Skeletal muscle tissue (tissue), 4 donors: ENCODE measurements around the gene ANGPTL1. TPM values are rescaled to one million over a fixed set of nuclear protein-coding genes. Genes with fewer than 3 reads are reported as not detected.
"Not testable (repeated sequence)": the region's sequence is repeated elsewhere in the genome, so short reads cannot be mapped to it uniquely, and the experiment has no call there.

Experiments
- H3K27ac ChIP-seq: one replicate; pipeline ENCODE4 v1.7.0; 2013; ENCODE audit warnings: mild to moderate bottlenecking, low read depth, low read length, inconsistent platforms
- H3K27me3 ChIP-seq, 3 donors: one replicate each; pipeline ENCODE4 v1.7.0; 2013; ENCODE audit warnings: low read length in 3 of 3; ENCODE audit not compliant: control insufficient read depth in 3 of 3, insufficient read depth in 3 of 3
- H3K36me3 ChIP-seq, 3 donors: one replicate each; pipeline ENCODE4 v1.7.0; 2013; ENCODE audit warnings: low read length in 3 of 3; ENCODE audit not compliant: control insufficient read depth in 3 of 3, insufficient read depth in 3 of 3
- H3K4me1 ChIP-seq, 3 donors: one replicate each; pipeline ENCODE4 v1.7.0; 2013; ENCODE audit warnings: low read length in 3 of 3, mild to moderate bottlenecking in 3 of 3; ENCODE audit not compliant: control insufficient read depth in 3 of 3, insufficient read depth in 3 of 3
- H3K4me3 ChIP-seq, 3 donors: one replicate each; pipeline ENCODE4 v1.7.0; 2013; ENCODE audit warnings: low read length in 3 of 3
- H3K9ac ChIP-seq, 3 donors: one replicate each; pipeline ENCODE4 v1.7.0; 2013; ENCODE audit warnings: low read length in 3 of 3, mild to moderate bottlenecking in 3 of 3, moderate library complexity in 2 of 3, low read depth in 1 of 3
- H3K9me3 ChIP-seq, 3 donors: one replicate each; pipeline ENCODE4 v1.7.0; 2013; ENCODE audit warnings: low read length in 3 of 3; ENCODE audit not compliant: control insufficient read depth in 3 of 3
- total RNA-seq: library from RNA; depleted of rRNA; stranded (reverse); fragments of >200 nt; gene quantifications from one replicate; pipeline ENCODE4 v1.2.3, GENCODE V29; 2014
- donor health status: Osteomylitis.

Gene ANGPTL1
- total RNA-seq, 1 donor from 2014 or later = 47.5 TPM

DNA sequence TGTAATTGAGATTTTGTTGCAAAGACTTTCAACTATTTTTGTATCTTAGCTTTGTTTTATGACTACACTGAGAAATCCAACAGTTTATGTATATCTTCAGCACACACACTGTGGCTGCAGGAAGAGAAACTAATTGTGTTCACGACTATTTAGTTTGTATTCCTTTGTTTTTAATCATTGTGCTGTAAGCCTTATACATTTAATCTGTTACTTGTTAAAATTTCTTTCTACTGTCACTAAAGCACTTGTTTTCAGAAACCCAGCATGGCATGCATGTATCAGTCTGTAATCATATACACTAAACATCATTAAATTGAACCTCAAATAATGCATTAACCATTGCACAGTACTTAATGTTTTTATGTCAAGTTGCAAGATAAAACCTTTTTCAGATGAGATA lies 656 bp downstream of the ANGPTL1 start:
- Histone ChIP-seq H3K9ac (peak overlapping the region; percentile 66 to 88 (median 73)), H3K27me3 (no peaks in the 10 kb centered on the region), H3K27ac (peak overlapping the region; percentile 88), H3K36me3 (peaks cover 0 to 3% (median 2%) of the 10 kb centered on the region in 3 donors), H3K9me3 (no peaks in the 10 kb centered on the region), H3K4me3 (peak overlapping the region; percentile 59 to 79 (median 60)), H3K4me1 (peaks cover 0 to 24% (median 9%) of the 10 kb centered on the region in 3 donors)

DNA sequence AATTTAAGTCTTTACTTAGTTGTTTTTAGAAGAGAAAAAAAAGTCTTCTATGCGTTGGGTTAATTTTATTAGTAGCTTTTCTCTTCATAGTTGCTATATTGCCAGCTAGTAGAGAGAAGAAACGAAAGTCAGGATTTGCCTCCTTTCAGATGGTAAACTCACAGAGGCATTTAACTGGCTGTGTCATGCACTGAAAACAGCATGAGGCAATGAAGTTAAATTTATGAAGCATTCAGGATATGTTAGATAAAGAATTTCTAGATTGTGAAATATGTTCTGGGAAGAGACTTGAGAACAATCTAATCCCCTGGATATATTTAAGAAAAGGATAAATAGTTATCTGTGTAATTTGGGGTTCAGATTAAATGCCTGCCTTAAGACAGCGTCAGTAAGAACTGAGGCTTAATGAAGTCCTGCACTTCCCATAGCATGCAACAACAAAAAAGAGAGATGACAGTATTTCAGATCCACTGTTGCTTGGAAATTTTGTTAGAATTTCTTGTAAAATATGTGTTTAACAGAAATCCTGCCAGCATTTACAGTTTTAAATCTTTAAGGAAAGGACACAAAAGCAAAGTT lies 1.7 kb downstream of the ANGPTL1 start:
- Histone ChIP-seq H3K4me3 (peak overlapping the region; percentile 49 to 79 (median 59)), H3K9ac (peak overlapping the region; percentile 66 to 88 (median 73)), H3K9me3 (no peaks in the 10 kb centered on the region), H3K4me1 (peaks cover 0 to 25% (median 14%) of the 10 kb centered on the region in 3 donors), H3K27me3 (no peaks in the 10 kb centered on the region), H3K36me3 (peaks cover 0 to 7% (median 3%) of the 10 kb centered on the region in 3 donors), H3K27ac (peak overlapping the region; percentile 88)

DNA sequence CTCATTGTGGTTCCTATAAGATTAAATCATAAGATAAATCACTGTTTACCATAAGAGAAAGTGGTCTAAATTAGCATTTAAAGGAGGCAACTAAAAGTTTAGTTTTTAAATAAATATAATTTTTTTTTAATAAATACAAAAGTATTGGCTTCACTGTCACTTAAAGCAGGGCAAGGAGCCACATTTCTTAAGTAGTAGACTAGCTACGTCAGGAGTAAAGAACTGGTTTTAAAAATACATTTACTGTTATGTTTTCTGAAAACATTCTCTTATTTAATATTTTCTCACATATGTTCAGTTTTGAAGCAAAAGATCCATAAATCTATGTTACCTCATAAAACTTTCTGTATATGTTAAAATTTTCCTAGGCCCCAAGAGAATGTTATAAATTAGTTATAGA lies 2.2 kb downstream of the ANGPTL1 start:
- peaks cover 0 to 28% (median 14%) of the 10 kb centered on the region in 3 donors for H3K4me1 ChIP-seq
- H3K9ac ChIP-seq = peak overlapping the region; percentile 73 to 88 (median 73)
- H3K27me3 ChIP-seq = no peaks in the 10 kb centered on the region
- H3K4me3 ChIP-seq = peak overlapping the region; percentile 57 to 79 (median 59)
- peak overlapping the region; percentile 88 for H3K27ac ChIP-seq
- H3K9me3 ChIP-seq = no peaks in the 10 kb centered on the region
- H3K36me3 ChIP-seq = peaks cover 0 to 7% (median 3%) of the 10 kb centered on the region in 3 donors

DNA sequence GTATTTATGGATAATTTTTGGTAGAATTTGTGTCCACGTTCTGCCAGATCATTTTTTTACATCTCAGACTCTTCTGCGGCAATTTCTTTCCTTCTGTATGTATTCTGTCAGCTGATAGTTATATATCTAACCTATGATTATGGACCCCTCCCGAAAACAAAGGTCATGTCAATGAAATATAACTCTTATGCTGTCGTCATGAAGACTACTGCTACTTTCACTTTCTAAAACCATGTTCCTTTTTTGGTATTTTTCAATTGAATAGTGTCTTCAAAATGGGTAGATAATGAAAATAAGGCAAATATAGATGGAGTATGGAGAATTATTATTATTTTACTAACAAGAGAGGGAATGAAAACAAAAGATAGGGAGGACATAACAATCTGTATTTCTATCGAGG lies 3.2 kb downstream of the ANGPTL1 start:
- Histone ChIP-seq H3K9ac (peak overlapping the region; percentile 73 to 88 (median 73)), H3K27me3 (no peaks in the 10 kb centered on the region), H3K4me1 (peaks cover 0 to 27% (median 22%) of the 10 kb centered on the region in 3 donors), H3K4me3 (peak overlapping the region; percentile 35 to 79 (median 67)), H3K27ac (peak overlapping the region; percentile 88), H3K9me3 (no peaks in the 10 kb centered on the region), H3K36me3 (peaks cover 0 to 7% (median 3%) of the 10 kb centered on the region in 3 donors)

DNA sequence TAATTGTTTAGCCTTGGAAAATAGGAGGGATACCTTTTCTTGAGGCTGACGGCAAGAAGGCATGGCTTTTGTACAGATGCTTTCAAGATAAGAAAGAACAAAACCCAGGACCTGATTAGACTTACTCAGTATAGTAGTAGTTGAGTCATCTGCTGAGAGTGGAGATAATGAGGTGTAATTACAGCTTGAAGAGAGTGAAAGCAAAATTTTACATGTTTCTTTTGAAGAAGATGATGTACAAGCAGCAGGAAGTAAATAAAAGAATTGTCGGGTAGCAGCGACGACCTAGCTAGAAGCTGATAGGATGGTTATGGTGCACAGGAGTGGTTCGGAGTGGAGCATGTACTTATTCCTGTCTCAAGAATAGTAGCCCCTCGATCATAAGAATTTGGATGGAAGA lies 6.6 kb downstream of the ANGPTL1 start:
- no peak overlapping the region for H3K27ac ChIP-seq
- H3K4me1 ChIP-seq = peaks cover 0 to 16% (median 14%) of the 10 kb centered on the region in 3 donors
- no peak overlapping the region for H3K9ac ChIP-seq
- H3K27me3 ChIP-seq = no peaks in the 10 kb centered on the region
- H3K4me3 ChIP-seq = peak overlapping the region in 1 of 3 donors; percentile 17
- H3K9me3 ChIP-seq = no peaks in the 10 kb centered on the region
- peaks cover 0 to 7% (median 3%) of the 10 kb centered on the region in 3 donors for H3K36me3 ChIP-seq

DNA sequence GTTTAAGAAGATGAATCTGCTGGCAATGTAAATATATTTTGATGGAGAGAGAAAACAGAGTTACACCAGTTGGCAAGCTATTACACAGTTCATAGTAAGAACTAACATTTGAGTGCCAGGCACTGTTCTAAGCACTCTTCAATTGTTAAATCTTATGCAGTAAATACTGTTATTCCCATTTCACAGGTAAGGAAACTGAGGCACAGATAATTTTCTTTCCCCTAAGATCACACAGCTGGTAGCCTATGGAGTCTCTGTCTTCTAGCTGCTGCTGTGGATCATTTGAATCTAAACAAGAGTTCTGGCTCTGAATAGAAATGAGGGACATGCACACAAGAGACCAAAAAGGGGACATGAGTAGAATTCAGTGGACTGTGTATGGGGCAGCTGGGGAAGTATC lies 8.0 kb downstream of the ANGPTL1 start:
- H3K27me3 ChIP-seq = no peaks in the 10 kb centered on the region
- peaks cover 0 to 7% (median 3%) of the 10 kb centered on the region in 3 donors for H3K36me3 ChIP-seq
- H3K4me1 ChIP-seq = peaks cover 0 to 16% (median 14%) of the 10 kb centered on the region in 3 donors
- no peaks in the 10 kb centered on the region for H3K9me3 ChIP-seq
- H3K9ac ChIP-seq = no peak overlapping the region
- H3K4me3 ChIP-seq = no peak overlapping the region
- no peak overlapping the region for H3K27ac ChIP-seq

DNA sequence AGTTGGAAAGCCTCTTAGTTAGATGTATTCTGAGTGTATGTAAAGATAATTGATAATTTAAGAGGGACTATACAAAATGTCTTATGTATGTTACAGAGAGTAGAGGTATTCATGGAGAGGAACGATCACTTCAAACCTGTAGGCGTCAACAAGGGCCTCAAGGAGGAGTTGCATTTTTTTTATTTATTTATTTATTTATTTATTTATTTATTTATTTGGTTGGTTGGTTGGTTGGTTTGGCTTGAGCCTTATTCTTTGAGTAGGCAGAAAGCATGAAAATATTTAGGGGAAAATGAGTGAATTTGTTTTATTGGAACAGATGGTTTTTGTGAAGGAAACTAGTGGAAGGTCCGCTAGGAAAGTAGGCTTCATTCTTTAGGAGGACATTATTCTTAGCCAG lies 8.5 kb downstream of the ANGPTL1 start:
- H3K4me1 ChIP-seq = peaks cover 0 to 16% (median 14%) of the 10 kb centered on the region in 3 donors
- no peak overlapping the region for H3K4me3 ChIP-seq
- H3K9me3 ChIP-seq = no peaks in the 10 kb centered on the region
- H3K27ac ChIP-seq = no peak overlapping the region
- no peak overlapping the region for H3K9ac ChIP-seq
- H3K27me3 ChIP-seq = no peaks in the 10 kb centered on the region
- peaks cover 0 to 7% (median 3%) of the 10 kb centered on the region in 3 donors for H3K36me3 ChIP-seq

DNA sequence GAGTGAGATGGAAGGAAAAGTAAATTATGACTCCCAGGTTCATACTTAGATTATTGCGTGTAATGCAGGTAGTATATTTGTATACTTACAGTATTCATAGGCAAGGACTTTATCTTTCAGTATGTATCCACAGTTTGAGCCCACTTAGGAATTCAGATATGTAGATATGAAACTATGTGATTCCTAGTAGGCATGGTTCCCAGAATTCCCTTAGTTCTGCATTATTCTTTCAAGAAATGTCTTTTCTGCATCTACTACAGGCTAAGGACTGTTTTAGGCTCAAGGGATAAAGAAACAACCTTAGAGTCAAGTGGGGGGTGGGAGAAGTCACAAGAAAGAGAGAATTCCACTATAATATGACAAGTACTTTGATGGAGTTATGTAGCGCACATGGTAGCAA lies 13.8 kb downstream of the ANGPTL1 start:
- no peak overlapping the region for H3K4me3 ChIP-seq

DNA sequence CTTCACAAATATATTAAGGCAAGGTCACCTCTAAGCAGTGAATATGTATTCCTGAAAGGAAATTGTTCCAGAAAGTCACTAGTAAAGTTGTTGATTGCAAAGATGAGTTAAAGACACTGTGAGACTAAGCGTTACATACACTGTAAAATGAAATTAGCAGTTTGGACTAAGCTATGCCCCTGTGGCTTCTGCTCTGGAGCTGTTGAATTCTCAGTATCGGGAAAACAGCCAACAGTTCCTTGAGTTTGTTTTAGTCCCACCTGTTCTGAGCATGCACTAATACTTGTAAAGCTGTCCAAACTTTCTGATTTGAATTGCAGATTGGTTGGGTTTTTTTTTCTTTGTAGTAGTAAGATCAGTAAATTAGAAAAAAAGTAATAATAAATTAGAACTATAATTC lies 21.0 kb downstream of the ANGPTL1 start:
- Histone ChIP-seq H3K27ac (no peak overlapping the region), H3K9me3 (no peaks in the 10 kb centered on the region), H3K4me1 (no peaks in the 10 kb centered on the region), H3K36me3 (no peaks in the 10 kb centered on the region), H3K27me3 (no peaks in the 10 kb centered on the region), H3K4me3 (no peak overlapping the region), H3K9ac (no peak overlapping the region)

More for the DNA sequence above, 13.8 kb downstream of the ANGPTL1 start:
- Histone ChIP-seq H3K36me3 (no peaks in the 10 kb centered on the region), H3K9ac (no peak overlapping the region), H3K27ac (no peak overlapping the region), H3K4me1 (no peaks in the 10 kb centered on the region), H3K9me3 (no peaks in the 10 kb centered on the region), H3K27me3 (no peaks in the 10 kb centered on the region)

DNA sequence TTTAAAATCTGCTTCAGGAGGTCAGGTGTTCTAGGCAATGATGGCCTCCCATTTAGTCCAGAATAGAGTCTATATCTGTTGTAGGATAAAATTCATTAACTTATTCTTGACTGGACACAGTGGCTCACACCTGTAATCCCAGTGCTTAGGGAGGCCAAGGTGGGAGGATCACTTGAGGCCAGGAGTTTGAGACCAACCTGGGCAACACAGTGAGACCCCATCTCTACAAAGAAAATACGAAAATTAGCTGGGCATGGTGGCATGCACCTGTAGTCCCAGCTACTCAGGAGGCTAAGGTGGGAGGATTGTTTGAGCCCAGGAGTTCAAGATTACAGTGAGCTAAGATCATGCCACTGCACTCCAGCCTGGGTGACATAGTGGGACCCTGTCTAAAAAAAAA lies 23.0 kb downstream of the ANGPTL1 start:
- H3K27ac ChIP-seq, H3K9me3 ChIP-seq, H3K27me3 ChIP-seq, H3K4me1 ChIP-seq, H3K36me3 ChIP-seq, H3K4me3 ChIP-seq, H3K9ac ChIP-seq: not testable (repeated sequence)
